Naive thymus-derived CD8-positive, alpha-beta T cell (primary cell): ENCODE results near the gene BCR. TPM values are rescaled to one million over a fixed set of nuclear protein-coding genes. Genes with fewer than 3 reads are reported as not detected.

Experiments used
- ATAC-seq, 2 donors: fragments of 150-1000 bp; cut with Tn5 transposase in 1 of 2; sonication (Bioruptor Pico), chemical (Tn5 transposase) in 1 of 2; 1 replicate in 1 of 2; 2 replicates in 1 of 2; pipeline ENCODE4 v1.10.0; 2021; ENCODE audit warnings: mild to moderate bottlenecking in 2 of 2, moderate library complexity in 2 of 2
- POLR2A ChIA-PET: fragments of 350-600 bp; sonication (Branson Sonifier 250); formaldehyde crosslinking; loops from one replicate; lab custom pipeline; 2021; ENCODE audit warnings: antibody characterized with exemption; lab: Charles Lee
- DNase-seq, 10 donors: peaks; one replicate each; pipeline versions ENCODE4 v3.0.0 to v3.0.0-alpha.2; 2020 to 2022
- H3K27ac Mint-ChIP-seq, 10 donors: one replicate each; pipeline ENCODE4 v1.8.0; 2020 to 2022; ENCODE audit warnings: mild to moderate bottlenecking in 10 of 10, mixed read lengths in 10 of 10, moderate library complexity in 4 of 10, inconsistent platforms in 1 of 10
- H3K27me3 Mint-ChIP-seq, 5 donors: one replicate each; pipeline ENCODE4 v1.8.0; 2021 to 2022; ENCODE audit warnings: mixed read lengths in 5 of 5
- H3K36me3 Mint-ChIP-seq, 3 donors: one replicate each; pipeline ENCODE4 v1.8.0; 2020 to 2022; ENCODE audit warnings: mixed read lengths in 3 of 3, mild to moderate bottlenecking in 2 of 3, inconsistent platforms in 1 of 3
- H3K4me1 Mint-ChIP-seq, 4 donors: one replicate each; pipeline ENCODE4 v1.8.0; 2021 to 2022; ENCODE audit warnings: mixed read lengths in 4 of 4
- H3K4me3 Mint-ChIP-seq, 10 donors: one replicate each; pipeline ENCODE4 v1.8.0; 2020 to 2022; ENCODE audit warnings: mild to moderate bottlenecking in 10 of 10, mixed read lengths in 10 of 10, moderate library complexity in 6 of 10, inconsistent platforms in 1 of 10
- H3K9me3 Mint-ChIP-seq, 9 donors: one replicate each; pipeline ENCODE4 v1.8.0; 2020 to 2022; ENCODE audit warnings: mixed read lengths in 9 of 9, mild to moderate bottlenecking in 3 of 9, inconsistent platforms in 1 of 9, moderate library complexity in 1 of 9
- polyA plus RNA-seq, 3 donors: library from polyadenylated mRNA; unstranded; fragments of 300-500 nt; fragmentation: Illumina TruSeq; gene quantifications; one replicate each; pipeline ENCODE4 v1.2.3, GENCODE V29; 2021
- total RNA-seq, 8 experiments: library from RNA in 2 of 8; stranded (reverse) in 2 of 8; gene quantifications; one replicate each; pipeline ENCODE4 v1.2.3 and lab custom pipeline; 2021 to 2026

The BCR gene
- total and polyA plus RNA-seq, 5 experiments from 2014 or later = 3.8 to 76.9 (median 18.3) TPM

- Mint-ChIP-seq H3K36me3 (peaks cover 0 to 34% (median 6%) of the 10 kb centered on the region in 3 donors), H3K4me3 (no peak overlapping the region), H3K27me3 (no peaks in the 10 kb centered on the region), H3K4me1 (peaks cover 28 to 45% (median 43%) of the 10 kb centered on the region in 4 donors), H3K27ac (peak overlapping the region in 3 of 10 donors; percentile 3 to 58 (median 37)), H3K9me3 (no peaks in the 10 kb centered on the region)
- POLR2A ChIA-PET = no interaction called here
- no peak for ATAC-seq
- DNase-seq = no peak
These were observed 26.6 kb downstream of the BCR start for GRCh38 chr22:23206915-23207314.

GRCh38 chr22:23207729-23208393 is 27.6 kb downstream of the BCR start:
- H3K27ac Mint-ChIP-seq = peak overlapping the region in 8 of 10 donors; percentile 3 to 57 (median 38)
- POLR2A ChIA-PET = no interaction called here
- ATAC-seq (peak in 1 of 2 donors; percentile 51), DNase-seq (no peak)
- no peaks in the 10 kb centered on the region for H3K9me3 Mint-ChIP-seq
- H3K36me3 Mint-ChIP-seq = peaks cover 0 to 30% (median 6%) of the 10 kb centered on the region in 3 donors
- peaks cover 28 to 52% (median 44%) of the 10 kb centered on the region in 4 donors for H3K4me1 Mint-ChIP-seq
- no peak overlapping the region for H3K4me3 Mint-ChIP-seq
- no peaks in the 10 kb centered on the region for H3K27me3 Mint-ChIP-seq

DNA sequence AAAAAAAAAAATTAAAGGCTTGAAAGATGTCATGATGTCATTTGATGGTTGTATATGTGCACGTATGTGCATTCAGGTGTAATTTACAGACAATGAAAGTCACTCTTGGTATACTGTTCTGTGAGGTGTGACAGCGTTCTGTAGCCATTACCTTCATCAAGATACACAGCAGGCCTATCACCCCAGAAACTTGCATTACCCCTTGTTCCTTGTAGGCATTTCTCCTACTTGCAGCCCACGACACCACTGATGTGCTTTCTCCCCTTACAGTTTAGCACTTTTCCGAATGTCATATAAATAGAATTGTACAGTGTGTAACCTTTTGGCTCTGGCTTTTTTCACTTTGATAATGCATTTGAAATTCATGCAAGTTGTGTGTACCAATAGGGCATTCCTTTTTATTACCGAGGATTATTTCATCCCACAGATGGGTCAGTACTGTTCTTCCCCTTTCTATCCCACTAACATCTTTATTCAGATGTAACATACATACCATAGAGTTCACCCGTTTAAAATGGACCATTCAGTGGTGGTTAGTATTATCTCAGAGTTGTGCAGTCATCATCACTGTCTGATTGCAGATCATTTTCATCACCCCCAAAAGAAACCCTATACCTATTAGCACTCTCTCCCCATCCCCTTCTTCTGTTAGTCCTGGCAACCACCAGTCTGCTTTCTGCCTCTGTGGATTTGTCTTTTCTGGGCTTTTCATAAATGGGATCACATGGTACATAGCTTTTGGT is 30.3 kb downstream of the BCR start:
- Mint-ChIP-seq H3K27ac (peak overlapping the region in 9 of 10 donors; percentile 0 to 88 (median 48)), H3K4me3 (no peak overlapping the region), H3K27me3 (no peaks in the 10 kb centered on the region), H3K4me1 (peaks cover 39 to 71% (median 60%) of the 10 kb centered on the region in 4 donors), H3K9me3 (no peaks in the 10 kb centered on the region), H3K36me3 (peaks cover 0 to 16% (median 6%) of the 10 kb centered on the region in 3 donors)
- DNase-seq (peak in 1 of 10 donors; percentile 8), ATAC-seq (no peak)
- POLR2A ChIA-PET = no interaction called here

DNA sequence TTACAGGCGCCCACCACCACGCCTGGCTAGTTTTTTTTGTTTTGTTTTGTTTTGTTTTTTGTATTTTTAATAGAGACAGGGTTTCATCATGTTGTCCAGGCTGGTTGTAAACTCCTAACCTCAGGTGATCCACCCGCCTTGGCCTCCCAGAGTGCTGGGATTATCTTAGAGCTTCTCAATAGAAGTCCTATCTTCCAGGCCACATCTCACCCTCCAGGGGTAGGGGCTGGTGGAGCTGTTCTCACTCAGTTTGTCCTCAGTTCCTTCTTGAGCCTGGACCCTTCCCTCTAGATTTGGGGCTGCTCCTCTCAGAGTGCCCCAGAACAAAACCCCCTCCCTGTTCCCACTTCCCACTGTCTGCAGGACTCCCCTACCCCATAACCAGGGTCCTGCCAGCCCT is 31.3 kb downstream of the BCR start:
- POLR2A ChIA-PET = interaction anchor here (1.0 kb wide), 1 partner anchor 25 kb away, joined by 4 read pairs; no protein-coding TSS in a partner anchor

DNA sequence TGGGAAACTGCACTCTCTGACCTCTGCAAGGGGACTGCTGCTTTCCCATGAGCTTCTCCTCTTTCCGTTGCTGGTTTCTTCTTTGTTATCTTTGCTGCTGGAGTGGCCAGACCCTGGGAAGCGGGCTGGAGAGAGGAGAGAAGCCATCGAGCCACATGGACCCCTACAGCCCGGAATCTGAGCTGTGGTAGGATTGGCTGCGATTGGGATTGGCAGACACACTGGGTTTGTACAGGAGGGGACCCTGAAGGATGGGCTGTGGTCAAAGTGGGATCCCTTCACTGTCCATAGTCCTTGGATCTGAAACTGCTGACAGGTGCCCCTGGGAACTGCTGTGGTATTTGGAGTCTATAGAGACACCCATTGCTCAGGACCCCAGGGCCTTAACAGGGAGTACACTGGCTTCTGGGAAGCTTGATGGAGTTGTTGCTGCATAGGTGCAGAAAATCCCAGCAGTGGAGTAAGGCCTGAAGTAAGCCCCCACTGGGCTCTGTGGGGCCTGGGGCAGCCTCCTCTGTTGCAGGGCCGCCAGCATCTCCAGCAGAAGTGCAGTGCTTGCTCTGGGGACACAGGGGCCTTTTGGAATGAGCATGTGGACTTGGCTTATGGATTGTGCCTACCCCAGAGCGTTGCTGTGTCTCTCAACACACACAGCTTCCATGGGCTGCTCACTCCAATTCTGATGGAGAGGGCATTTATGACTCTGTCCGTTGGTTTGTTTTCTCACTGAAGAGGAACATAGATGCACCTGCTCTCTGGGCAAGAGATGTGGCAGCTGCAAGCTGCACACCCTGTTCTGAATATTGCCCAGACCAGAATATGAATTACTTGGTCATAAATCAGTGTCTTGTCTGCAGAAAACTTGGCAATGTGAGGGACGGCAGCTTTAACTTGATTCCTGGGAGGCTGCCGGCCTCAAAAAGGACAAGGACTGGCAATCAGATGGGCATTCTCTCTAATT is 32.0 kb downstream of the BCR start:
- Mint-ChIP-seq H3K9me3 (no peaks in the 10 kb centered on the region), H3K4me3 (no peak overlapping the region), H3K27ac (peak overlapping the region in 8 of 10 donors; percentile 22 to 88 (median 52)), H3K36me3 (peaks cover 0 to 4% (median 3%) of the 10 kb centered on the region in 3 donors), H3K27me3 (no peaks in the 10 kb centered on the region), H3K4me1 (peaks cover 43 to 81% (median 68%) of the 10 kb centered on the region in 4 donors)
- ATAC-seq (no peak), DNase-seq (peak in 1 of 10 donors; percentile 37)
- POLR2A ChIA-PET = interaction anchor here (1.0 kb wide), 1 partner anchor 26 kb away, joined by 4 read pairs; no protein-coding TSS in a partner anchor

More for the DNA sequence above, 31.3 kb downstream of the BCR start:
- no peaks in the 10 kb centered on the region for H3K9me3 Mint-ChIP-seq
- peak overlapping the region in 6 of 10 donors; percentile 8 to 88 (median 64) for H3K27ac Mint-ChIP-seq
- peaks cover 0 to 9% (median 5%) of the 10 kb centered on the region in 3 donors for H3K36me3 Mint-ChIP-seq
- H3K27me3 Mint-ChIP-seq = no peaks in the 10 kb centered on the region
- peaks cover 42 to 79% (median 68%) of the 10 kb centered on the region in 4 donors for H3K4me1 Mint-ChIP-seq
- no peak overlapping the region for H3K4me3 Mint-ChIP-seq
- DNase-seq = peak in 1 of 10 donors; percentile 16
- ATAC-seq = no peak

DNA sequence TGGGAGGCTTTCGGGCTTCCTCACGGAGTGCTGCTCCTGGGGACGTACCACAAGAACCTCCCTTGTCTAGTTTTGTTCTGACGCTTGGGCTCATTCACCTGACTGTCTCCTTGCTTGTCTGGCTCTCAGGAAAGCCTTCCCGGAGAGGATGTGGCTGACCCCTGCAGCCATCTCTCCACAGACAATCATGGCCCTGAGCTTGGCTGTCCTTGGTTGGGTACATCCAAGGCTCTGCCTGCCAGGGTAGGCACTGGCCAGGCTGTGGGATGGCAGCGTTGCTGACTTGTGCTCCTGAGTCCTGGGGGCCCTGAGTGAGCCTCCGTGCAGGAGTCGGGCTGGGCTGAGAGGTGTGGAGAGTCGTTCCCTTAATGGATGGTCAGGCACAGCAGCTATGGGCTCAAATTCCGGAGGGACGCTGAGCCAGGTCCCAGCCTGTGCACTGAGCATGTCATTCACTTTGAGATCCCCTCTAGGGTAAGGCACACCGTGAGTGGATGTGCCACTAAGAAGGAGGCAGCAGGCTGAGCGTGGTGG is 32.8 kb downstream of the BCR start:
- POLR2A ChIA-PET = no interaction called here
- DNase-seq = peak in 1 of 10 donors; percentile 19
- no peak overlapping the region for H3K4me3 Mint-ChIP-seq
- no peak for ATAC-seq
- H3K4me1 Mint-ChIP-seq = peaks cover 44 to 81% (median 68%) of the 10 kb centered on the region in 4 donors
- H3K27me3 Mint-ChIP-seq = no peaks in the 10 kb centered on the region
- no peaks in the 10 kb centered on the region for H3K9me3 Mint-ChIP-seq
- peaks cover 0 to 4% (median 3%) of the 10 kb centered on the region in 3 donors for H3K36me3 Mint-ChIP-seq
- H3K27ac Mint-ChIP-seq = peak overlapping the region in 8 of 10 donors; percentile 6 to 85 (median 48)

DNA sequence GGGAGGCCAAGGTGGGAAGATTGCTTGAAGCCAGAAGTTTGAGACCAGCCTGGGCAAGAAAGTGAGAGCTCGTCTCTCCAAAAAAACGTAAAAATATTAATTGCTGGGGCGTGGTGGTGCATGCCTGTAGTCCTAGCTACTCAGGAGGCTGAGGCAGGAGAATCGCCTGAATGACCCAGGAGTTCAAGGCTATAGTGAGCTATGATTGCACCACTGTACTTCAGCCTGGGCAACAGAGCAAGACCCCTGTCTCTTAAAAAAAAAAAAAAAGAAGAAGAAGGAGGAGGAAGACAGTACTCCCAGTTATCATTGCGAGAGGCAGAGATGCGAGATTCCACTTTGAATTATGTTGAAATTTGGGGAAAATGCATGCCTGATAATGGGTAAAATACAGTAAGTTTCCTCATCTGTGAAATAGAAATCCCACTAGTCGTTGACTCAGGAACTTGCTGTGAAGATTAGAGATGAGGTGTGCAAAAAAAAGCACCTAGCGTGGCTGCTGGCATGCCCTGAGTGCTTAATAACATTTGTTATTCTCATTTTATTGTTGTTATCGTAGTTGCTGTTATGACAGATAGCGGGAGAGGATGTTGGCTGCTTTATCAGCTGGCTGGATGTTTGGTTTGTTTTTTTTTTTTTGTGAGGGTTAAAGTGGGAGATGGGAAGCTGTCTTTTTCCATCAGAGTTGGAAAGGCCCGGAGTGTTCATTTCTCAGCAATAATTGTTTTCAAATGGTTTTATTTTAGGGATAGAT is 33.4 kb downstream of the BCR start:
- Mint-ChIP-seq H3K4me3 (peak overlapping the region in 1 of 10 donors; percentile 24), H3K27ac (peak overlapping the region; percentile 11 to 88 (median 73)), H3K36me3 (peaks cover 0 to 4% (median 2%) of the 10 kb centered on the region in 3 donors), H3K27me3 (no peaks in the 10 kb centered on the region), H3K4me1 (peaks cover 50 to 86% (median 74%) of the 10 kb centered on the region in 4 donors), H3K9me3 (no peaks in the 10 kb centered on the region)
- DNase-seq (no peak), ATAC-seq (no peak)
- POLR2A ChIA-PET = interaction anchor here (0.7 kb wide), 1 partner anchor 13 kb away, joined by 3 read pairs; no protein-coding TSS in a partner anchor

DNA sequence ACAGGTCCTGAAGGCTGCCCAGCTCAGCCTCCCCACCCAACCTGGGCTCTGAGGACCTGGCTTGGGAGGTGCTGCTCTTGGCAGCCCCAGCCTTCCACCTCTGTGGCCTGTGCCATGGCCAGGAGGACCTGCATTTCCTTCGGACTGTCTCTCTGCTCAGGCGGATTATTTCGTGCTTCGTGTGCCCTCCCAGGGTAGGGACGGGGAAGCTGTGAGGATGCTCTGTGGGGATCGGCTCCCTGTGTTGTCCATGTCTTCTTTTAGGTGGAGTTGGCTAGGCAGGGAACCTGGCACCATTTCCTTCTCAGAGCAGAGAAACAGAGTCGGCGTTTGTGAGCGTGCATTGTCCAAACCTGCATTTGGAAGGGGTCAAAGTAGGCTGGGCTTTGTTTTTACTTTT is 34.1 kb downstream of the BCR start:
- POLR2A ChIA-PET = interaction anchor here (0.7 kb wide), 1 partner anchor 12 kb away, joined by 3 read pairs; no protein-coding TSS in a partner anchor
- no peak for ATAC-seq
- peak overlapping the region in 5 of 10 donors; percentile 0 to 92 (median 58) for H3K27ac Mint-ChIP-seq

DNA sequence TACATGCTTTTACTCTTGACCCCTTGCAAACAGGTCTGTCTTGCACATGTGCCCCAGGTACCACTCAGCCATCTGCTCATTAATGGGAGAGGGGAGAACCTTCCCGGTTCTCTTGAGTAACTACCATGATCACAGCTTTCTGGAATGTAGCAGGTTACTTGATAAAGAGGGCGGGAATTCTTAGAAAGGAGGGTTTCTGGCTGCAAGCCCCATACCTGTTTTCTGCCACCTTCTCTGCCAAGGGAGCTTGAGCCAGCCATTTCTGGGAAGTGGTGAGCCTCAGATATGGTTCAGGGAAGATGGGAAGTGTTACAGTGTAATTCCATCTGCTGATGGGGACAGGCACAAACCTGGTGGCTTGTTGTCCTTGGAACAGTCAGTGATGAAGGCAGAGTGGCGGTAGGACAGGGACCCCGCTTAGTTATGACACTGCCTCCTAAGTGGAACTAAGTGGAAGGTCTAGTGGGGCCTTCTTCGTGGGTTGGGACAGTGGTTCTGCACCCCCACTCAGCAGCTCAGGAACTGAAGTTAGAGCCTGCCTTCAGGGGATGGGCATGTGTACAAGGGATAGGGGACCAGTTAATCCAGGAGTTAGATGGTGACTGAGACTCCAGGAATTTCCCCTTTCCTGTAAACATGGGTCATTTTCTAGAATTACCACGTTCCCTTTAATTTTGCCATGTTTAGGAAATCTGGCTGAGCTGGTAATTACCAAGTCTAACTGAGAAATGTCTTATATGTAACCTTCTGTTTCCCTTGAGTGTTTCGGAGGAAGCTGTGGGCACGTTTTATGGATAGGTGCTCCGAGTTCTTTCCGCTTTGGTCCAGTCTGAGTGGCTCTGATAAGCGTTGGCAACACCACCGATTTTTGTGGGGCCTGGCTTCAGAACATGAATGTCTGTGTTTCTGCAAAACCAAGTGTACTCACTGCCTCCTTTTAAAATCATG is 35.3 kb downstream of the BCR start:
- peak in 2 of 10 donors; percentile 17 to 30 for DNase-seq
- ATAC-seq = peak; percentile 6 to 15
- Mint-ChIP-seq H3K27ac (peak overlapping the region; percentile 85 to 96 (median 92)), H3K4me3 (peak overlapping the region; percentile 68 to 89 (median 78)), H3K36me3 (peaks cover 0 to 2% (median 0%) of the 10 kb centered on the region in 3 donors), H3K27me3 (no peaks in the 10 kb centered on the region), H3K9me3 (no peaks in the 10 kb centered on the region), H3K4me1 (peaks cover 62 to 92% (median 87%) of the 10 kb centered on the region in 4 donors)
- POLR2A ChIA-PET = interaction anchor here (1.4 to 1.6 kb wide), 2 partner anchors 10 to 28 kb away, joined by 4 to 7 read pairs; no protein-coding TSS in a partner anchor

More for the DNA sequence above, 34.1 kb downstream of the BCR start:
- peak in 1 of 10 donors; percentile 7 for DNase-seq
- H3K4me3 Mint-ChIP-seq = no peak overlapping the region
- H3K27me3 Mint-ChIP-seq = no peaks in the 10 kb centered on the region
- H3K4me1 Mint-ChIP-seq = peaks cover 53 to 90% (median 80%) of the 10 kb centered on the region in 4 donors
- peaks cover 0 to 2% (median 0%) of the 10 kb centered on the region in 3 donors for H3K36me3 Mint-ChIP-seq
- H3K9me3 Mint-ChIP-seq = no peaks in the 10 kb centered on the region
